Measurements from ENCODE around the gene NET1.
"Not testable (repeated sequence)": the region's sequence is repeated elsewhere in the genome, so short reads cannot be mapped to it uniquely, and the experiment has no call there.

NET1 gene

GRCh38 chr10:5412277-5412941, at the start of gene NET1:
Gene NET1, plus strand, starts transcription at chr10:5412557. Its CDS starts 136 bp downstream, at chr10:5412693.
- DNase-seq (ENCODE audit: extremely low spot score, insufficient read length, low read depth) (peak; percentile 89), FAIRE-seq (peak; percentile 83)

GRCh38 chr10:5362873-5363272, 49.5 kb upstream of the NET1 start:
- FAIRE-seq = no peak

GRCh38 chr10:5364374-5364773, 48.0 kb upstream of the NET1 start:
- no peak for DNase-seq (ENCODE audit: extremely low spot score, insufficient read length, low read depth)
- FAIRE-seq = no peak

More at GRCh38 chr10:5362873-5363272, 49.5 kb upstream of the NET1 start:
- DNase-seq (ENCODE audit: extremely low spot score, insufficient read length, low read depth) = no peak

GRCh38 chr10:5364890-5365338, 47.4 kb upstream of the NET1 start, which contains the start of gene UCN3:
Gene UCN3, plus strand, starts transcription at chr10:5364966. Its CDS starts 8,755 bp downstream, at chr10:5373721.
- FAIRE-seq (no peak), DNase-seq (ENCODE audit: extremely low spot score, insufficient read length, low read depth) (no peak)

GRCh38 chr10:5365928-5366327, 46.4 kb upstream of the NET1 start:
- no peak for FAIRE-seq
- no peak for DNase-seq (ENCODE audit: extremely low spot score, insufficient read length, low read depth)

- DNase-seq (ENCODE audit: extremely low spot score, insufficient read length, low read depth) = no peak
Observed at GRCh38 chr10:5369362-5370158, 42.8 kb upstream of the NET1 start.

GRCh38 chr10:5370493-5371352, 41.6 kb upstream of the NET1 start:
- FAIRE-seq = no peak
- DNase-seq (ENCODE audit: extremely low spot score, insufficient read length, low read depth) = no peak

More at GRCh38 chr10:5369362-5370158, 42.8 kb upstream of the NET1 start:
- FAIRE-seq = no peak

GRCh38 chr10:5373307-5373706, 39.0 kb upstream of the NET1 start:
- DNase-seq (ENCODE audit: extremely low spot score, insufficient read length, low read depth) = no peak

GRCh38 chr10:5373891-5374611, 38.3 kb upstream of the NET1 start:
- DNase-seq (ENCODE audit: extremely low spot score, insufficient read length, low read depth) (no peak), FAIRE-seq (no peak)

More at GRCh38 chr10:5373307-5373706, 39.0 kb upstream of the NET1 start:
- FAIRE-seq = no peak

GRCh38 chr10:5376450-5376849, 35.9 kb upstream of the NET1 start:
- FAIRE-seq = no peak
- DNase-seq (ENCODE audit: extremely low spot score, insufficient read length, low read depth) = no peak

GRCh38 chr10:5379202-5379601, 33.2 kb upstream of the NET1 start:
- DNase-seq (ENCODE audit: extremely low spot score, insufficient read length, low read depth); FAIRE-seq: not testable (repeated sequence)

GRCh38 chr10:5380395-5380794, 32.0 kb upstream of the NET1 start:
- FAIRE-seq; DNase-seq (ENCODE audit: extremely low spot score, insufficient read length, low read depth): not testable (repeated sequence)

- FAIRE-seq (peak; percentile 66), DNase-seq (ENCODE audit: extremely low spot score, insufficient read length, low read depth) (no peak)
Observed at GRCh38 chr10:5381187-5381586, 31.2 kb upstream of the NET1 start.

- DNase-seq (ENCODE audit: extremely low spot score, insufficient read length, low read depth) = no peak
- FAIRE-seq = no peak
Observed at GRCh38 chr10:5385224-5385623, 27.1 kb upstream of the NET1 start.

- DNase-seq (ENCODE audit: extremely low spot score, insufficient read length, low read depth) (no peak), FAIRE-seq (no peak)
Observed at GRCh38 chr10:5387169-5387568, 25.2 kb upstream of the NET1 start.

- no peak for FAIRE-seq
Observed at GRCh38 chr10:5390607-5391205, 21.7 kb upstream of the NET1 start.

GRCh38 chr10:5391790-5392189, 20.6 kb upstream of the NET1 start:
- FAIRE-seq (no peak), DNase-seq (ENCODE audit: extremely low spot score, insufficient read length, low read depth) (no peak)

More at GRCh38 chr10:5390607-5391205, 21.7 kb upstream of the NET1 start:
- DNase-seq (ENCODE audit: extremely low spot score, insufficient read length, low read depth) = no peak

GRCh38 chr10:5393529-5393928, 18.8 kb upstream of the NET1 start:
- no peak for DNase-seq (ENCODE audit: extremely low spot score, insufficient read length, low read depth)
- FAIRE-seq = no peak

- FAIRE-seq = no peak
- DNase-seq (ENCODE audit: extremely low spot score, insufficient read length, low read depth) = no peak
Observed at GRCh38 chr10:5395168-5395567, 17.2 kb upstream of the NET1 start.

All from GM18507 (cell line).